ENCODE measurements around the gene ATP8B1. TPM values are rescaled to one million over a fixed set of nuclear protein-coding genes. Genes with fewer than 3 reads are reported as not detected.

The ATP8B1 gene
- total RNA-seq, 1 experiment from 2014 or later: 15.9 TPM

DNA sequence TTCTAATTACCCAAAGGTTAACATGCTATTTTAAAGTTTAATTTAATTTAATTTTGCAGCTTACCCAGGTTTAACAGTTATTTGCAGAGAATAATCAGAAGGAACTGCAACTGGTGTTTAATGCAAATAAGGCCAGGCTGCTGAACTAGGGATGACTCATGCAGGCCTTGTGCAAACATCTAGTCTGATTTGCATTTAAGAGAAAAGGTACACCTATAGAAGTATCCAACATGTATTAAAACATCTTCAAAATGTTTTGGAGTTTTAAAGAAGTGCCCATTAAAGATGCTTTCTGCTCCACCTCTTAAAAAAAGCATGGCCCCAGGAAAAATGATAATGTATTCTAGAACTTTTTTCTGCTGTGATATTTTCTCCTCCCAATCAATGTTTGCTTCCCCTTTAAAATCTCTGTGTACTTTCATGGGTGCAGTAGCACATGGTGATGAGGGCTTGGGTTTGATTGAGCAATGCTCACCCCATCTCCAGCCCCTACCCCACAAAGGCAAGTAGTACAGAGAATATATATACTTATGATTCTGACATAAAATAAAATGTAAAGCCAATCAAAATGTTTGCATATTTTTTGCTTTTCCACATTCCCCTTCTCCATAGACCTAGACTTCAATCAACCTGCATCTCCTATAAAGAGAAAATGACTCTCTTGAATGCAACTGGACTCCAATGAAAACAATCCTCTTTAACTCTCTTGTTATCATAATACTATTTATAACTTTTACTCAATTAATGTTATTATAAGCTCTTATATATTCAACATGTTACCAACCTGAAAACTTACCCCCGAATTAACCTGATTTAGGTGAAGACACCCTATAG, 54.1 kb downstream of the ATP8B1 start:
- BruUV-seq (replicated peaks): no TSS peak
- ChIA-PET POLR2A (no interaction called here), CTCF (no interaction called here), RAD21 (ENCODE audit: low non-redundant PET in 1 of 2, low total read pairs in 2 of 2, uncharacterized antibody in 2 of 2, unreplicated experiment in 2 of 2) (interaction anchor here in 1 of 2 experiments (0.6 kb wide), 1 partner anchor 21 kb away, joined by 3 read pairs; no protein-coding TSS in a partner anchor)
- Histone ChIP-seq H3K9ac (ENCODE audit: low read length) (no peak overlapping the region), H3K9me2 (ENCODE audit: insufficient read depth) (no peaks in the 10 kb centered on the region), H3K4me3 (replicated peaks in 1 of 2; ENCODE audit: low read depth in 1 of 2, low read length in 2 of 2) (no peak overlapping the region), H3K4me1 (ENCODE audit: control insufficient read depth in 1 of 2, insufficient read depth in 2 of 2, low read length in 2 of 2) (peaks cover 18 to 19% of the 10 kb centered on the region in 2 experiments), H2AFZ (ENCODE audit: low read depth, low read length, poor library complexity, severe bottlenecking) (no peak overlapping the region), H3K36me3 (ENCODE audit: control insufficient read depth in 1 of 2, insufficient read depth in 2 of 2, low read length in 2 of 2) (no peaks in the 10 kb centered on the region), H3K79me2 (ENCODE audit: insufficient read depth, low read length) (no peaks in the 10 kb centered on the region), H4K20me1 (ENCODE audit: insufficient read depth) (peaks cover 4% of the 10 kb centered on the region; the same call in 1 of the 2 replicates), H3K27ac (ENCODE audit: low read depth, low read length) (no peak overlapping the region), H3K9me3 (ENCODE audit: control insufficient read depth in 1 of 2, insufficient read depth in 1 of 2, low read depth in 1 of 2, low read length in 2 of 2) (no peaks in the 10 kb centered on the region), H3K4me2 (ENCODE audit: low read length) (peak overlapping the region; percentile 44), H3K27me3 (ENCODE audit: insufficient read depth, low read length) (no peaks in the 10 kb centered on the region)
- intact Hi-C loops (cut with micrococcal nuclease): no loop called here
- DNase-seq (ENCODE audit: low read depth, low spot score): no peak
- peak; percentile 70 for ATAC-seq
- TF ChIP-seq YY1 (IDR thresholded peaks at IDR 0.05; ENCODE audit: extremely low read depth, insufficient replicate concordance, low read depth, low read length) (no peak), ELF1 (IDR thresholded peaks at IDR 0.05; ENCODE audit: borderline replicate concordance, low read depth) (no peak), EGR1 (IDR thresholded peaks at IDR 0.05; ENCODE audit: low read depth) (no peak), CBX3 (IDR thresholded peaks at IDR 0.05; ENCODE audit: low read depth) (no peak), REST (IDR thresholded peaks at IDR 0.05; ENCODE audit: low read depth) (no peak), ZBTB33 (IDR thresholded peaks at IDR 0.05; ENCODE audit: extremely low read depth, insufficient replicate concordance, low read length) (no peak), SRF (IDR thresholded peaks at IDR 0.05; ENCODE audit: low read depth) (no peak), MAX (IDR thresholded peaks at IDR 0.05) (peak; percentile 43; the same call in 1 of the 2 replicates), CEBPB (IDR thresholded peaks at IDR 0.05; ENCODE audit: low read depth) (peak; percentile 78; the same call in 1 of the 2 replicates), ZFX (IDR thresholded peaks at IDR 0.05) (no peak), TCF7L2 (IDR thresholded peaks at IDR 0.05; ENCODE audit: borderline replicate concordance, extremely low read depth, insufficient read depth, insufficient read length) (no peak), JUND (IDR thresholded peaks at IDR 0.05) (peak; percentile 24; the same call in 1 of the 2 replicates), POLR2AphosphoS5 (IDR thresholded peaks at IDR 0.05; ENCODE audit: low read depth, low read length) (no peak), EZH2phosphoT487 (IDR thresholded peaks at IDR 0.05; ENCODE audit: borderline replicate concordance) (no peak), CTCF (IDR thresholded peaks at IDR 0.05 in 2 of 3, conservative IDR thresholded peaks at IDR 0.05 in 1 of 3; ENCODE audit: borderline replicate concordance in 1 of 3, insufficient read depth in 1 of 3, low read depth in 2 of 3, low read length in 2 of 3) (no peak), EZH2 (IDR thresholded peaks at IDR 0.05) (no peak), RAD21 (IDR thresholded peaks at IDR 0.05; ENCODE audit: low read depth) (no peak), FOSL1 (IDR thresholded peaks at IDR 0.05; ENCODE audit: low read depth) (peak; percentile 53)
- TF ChIP-seq, protein P1, sequence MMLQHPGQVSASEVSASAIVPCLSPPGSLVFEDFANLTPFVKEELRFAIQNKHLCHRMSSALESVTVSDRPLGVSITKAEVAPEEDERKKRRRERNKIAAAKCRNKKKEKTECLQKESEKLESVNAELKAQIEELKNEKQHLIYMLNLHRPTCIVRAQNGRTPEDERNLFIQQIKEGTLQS (IDR thresholded peaks at IDR 0.05): no peak

Data from HCT116 (cell line).